Panc1 (cell line): ENCODE data around the gene SSH2.

ENCODE experiments used
- POLR2AphosphoS5 ChIP-seq: IDR thresholded peaks from 2 replicates; pipeline ENCODE4 v1.6.1; 2012; ENCODE audit warnings: mild to moderate bottlenecking, low read depth, low read length, moderate library complexity
- SIN3A ChIP-seq: IDR thresholded peaks from 2 replicates; pipeline ENCODE4 v1.6.1; 2012; ENCODE audit warnings: low read depth, mild to moderate bottlenecking, low read length, moderate library complexity, borderline replicate concordance; ENCODE audit not compliant: insufficient read depth
- TCF7L2 ChIP-seq: IDR thresholded peaks from 2 replicates; pipeline ENCODE4 v1.6.1; 2011; ENCODE audit warnings: mild to moderate bottlenecking, low read depth, low read length, inconsistent platforms
- TF ChIP-seq, protein P1 (sequence below): fragments of 450-650 bp; IDR thresholded peaks from 2 replicates; pipeline ENCODE4 v1.5.1; 2017; ENCODE audit warnings: mild to moderate bottlenecking
- TF ChIP-seq, protein P2 (sequence below), 2 experiments: IDR thresholded peaks; 2 replicates each; pipeline ENCODE4 v1.6.1; 2011 to 2012; ENCODE audit warnings: low read depth in 2 of 2, control low read depth in 1 of 2, low read length in 1 of 2, mild to moderate bottlenecking in 1 of 2, moderate library complexity in 1 of 2; ENCODE audit not compliant: insufficient read depth in 1 of 2

DNA sequence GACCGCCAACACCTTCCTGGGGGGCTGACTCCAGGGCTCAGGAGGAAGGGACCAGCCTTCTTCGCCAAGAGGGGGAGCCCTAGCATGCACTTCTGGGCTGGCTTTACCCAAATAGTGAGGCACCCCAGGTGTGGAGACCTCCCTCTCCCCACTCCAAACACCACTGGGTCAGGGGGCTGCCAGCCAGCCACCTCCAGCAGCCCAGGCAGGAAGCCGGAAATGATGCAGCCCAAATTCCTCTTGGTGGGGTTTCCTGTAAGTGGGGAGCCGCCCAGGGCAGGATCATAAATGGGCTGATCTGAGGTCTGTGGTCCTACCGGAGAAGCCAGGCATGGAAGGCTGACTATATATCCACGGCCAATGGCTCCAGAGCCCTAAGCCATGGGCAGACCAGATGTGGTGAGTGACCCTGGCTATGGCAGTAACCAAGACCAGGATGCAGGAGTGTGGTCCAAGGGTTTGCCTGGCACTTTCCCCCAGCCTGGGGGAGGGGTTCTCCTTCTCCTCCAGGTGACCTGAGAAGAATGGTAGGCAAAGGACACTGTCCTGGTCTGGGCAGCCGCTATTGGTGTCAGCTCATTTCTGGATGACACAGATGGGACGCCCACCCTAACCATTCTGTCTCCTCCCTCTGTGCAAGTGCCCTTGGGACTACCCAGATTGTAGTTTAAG, 344.8 kb downstream of the SSH2 start:
- TF ChIP-seq, protein P1, sequence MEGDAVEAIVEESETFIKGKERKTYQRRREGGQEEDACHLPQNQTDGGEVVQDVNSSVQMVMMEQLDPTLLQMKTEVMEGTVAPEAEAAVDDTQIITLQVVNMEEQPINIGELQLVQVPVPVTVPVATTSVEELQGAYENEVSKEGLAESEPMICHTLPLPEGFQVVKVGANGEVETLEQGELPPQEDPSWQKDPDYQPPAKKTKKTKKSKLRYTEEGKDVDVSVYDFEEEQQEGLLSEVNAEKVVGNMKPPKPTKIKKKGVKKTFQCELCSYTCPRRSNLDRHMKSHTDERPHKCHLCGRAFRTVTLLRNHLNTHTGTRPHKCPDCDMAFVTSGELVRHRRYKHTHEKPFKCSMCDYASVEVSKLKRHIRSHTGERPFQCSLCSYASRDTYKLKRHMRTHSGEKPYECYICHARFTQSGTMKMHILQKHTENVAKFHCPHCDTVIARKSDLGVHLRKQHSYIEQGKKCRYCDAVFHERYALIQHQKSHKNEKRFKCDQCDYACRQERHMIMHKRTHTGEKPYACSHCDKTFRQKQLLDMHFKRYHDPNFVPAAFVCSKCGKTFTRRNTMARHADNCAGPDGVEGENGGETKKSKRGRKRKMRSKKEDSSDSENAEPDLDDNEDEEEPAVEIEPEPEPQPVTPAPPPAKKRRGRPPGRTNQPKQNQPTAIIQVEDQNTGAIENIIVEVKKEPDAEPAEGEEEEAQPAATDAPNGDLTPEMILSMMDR: no peak; the same call in 1 of the 2 replicates
- TF ChIP-seq POLR2AphosphoS5 (no peak), TCF7L2 (no peak), SIN3A (no peak)
- TF ChIP-seq, protein P2, sequence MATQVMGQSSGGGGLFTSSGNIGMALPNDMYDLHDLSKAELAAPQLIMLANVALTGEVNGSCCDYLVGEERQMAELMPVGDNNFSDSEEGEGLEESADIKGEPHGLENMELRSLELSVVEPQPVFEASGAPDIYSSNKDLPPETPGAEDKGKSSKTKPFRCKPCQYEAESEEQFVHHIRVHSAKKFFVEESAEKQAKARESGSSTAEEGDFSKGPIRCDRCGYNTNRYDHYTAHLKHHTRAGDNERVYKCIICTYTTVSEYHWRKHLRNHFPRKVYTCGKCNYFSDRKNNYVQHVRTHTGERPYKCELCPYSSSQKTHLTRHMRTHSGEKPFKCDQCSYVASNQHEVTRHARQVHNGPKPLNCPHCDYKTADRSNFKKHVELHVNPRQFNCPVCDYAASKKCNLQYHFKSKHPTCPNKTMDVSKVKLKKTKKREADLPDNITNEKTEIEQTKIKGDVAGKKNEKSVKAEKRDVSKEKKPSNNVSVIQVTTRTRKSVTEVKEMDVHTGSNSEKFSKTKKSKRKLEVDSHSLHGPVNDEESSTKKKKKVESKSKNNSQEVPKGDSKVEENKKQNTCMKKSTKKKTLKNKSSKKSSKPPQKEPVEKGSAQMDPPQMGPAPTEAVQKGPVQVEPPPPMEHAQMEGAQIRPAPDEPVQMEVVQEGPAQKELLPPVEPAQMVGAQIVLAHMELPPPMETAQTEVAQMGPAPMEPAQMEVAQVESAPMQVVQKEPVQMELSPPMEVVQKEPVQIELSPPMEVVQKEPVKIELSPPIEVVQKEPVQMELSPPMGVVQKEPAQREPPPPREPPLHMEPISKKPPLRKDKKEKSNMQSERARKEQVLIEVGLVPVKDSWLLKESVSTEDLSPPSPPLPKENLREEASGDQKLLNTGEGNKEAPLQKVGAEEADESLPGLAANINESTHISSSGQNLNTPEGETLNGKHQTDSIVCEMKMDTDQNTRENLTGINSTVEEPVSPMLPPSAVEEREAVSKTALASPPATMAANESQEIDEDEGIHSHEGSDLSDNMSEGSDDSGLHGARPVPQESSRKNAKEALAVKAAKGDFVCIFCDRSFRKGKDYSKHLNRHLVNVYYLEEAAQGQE (IDR thresholded peaks at IDR 0.05; ENCODE audit: insufficient read depth in 1 of 2, low read depth in 2 of 2, low read length in 1 of 2): no peak
